IMR-90 (cell line): ENCODE results near the gene BFSP1. TPM values are rescaled to one million over a fixed set of nuclear protein-coding genes. Genes with fewer than 3 reads are reported as not detected.

Experiments
- ATAC-seq: fragments of 200-7000 bp; cut with Tn5 transposase; 2 replicates; pipeline ENCODE4 v1.9.1; 2020; ENCODE audit warnings: low read depth, mild to moderate bottlenecking, moderate library complexity
- BruUV-seq: library from RNA; stranded (reverse); fragments of 400-500 nt; replicated peaks from 2 replicates; lab custom pipeline; 2021; lab: Mats Ljungman, UMichigan
- CTCF ChIA-PET: fragments of 300-600 bp; formaldehyde crosslinking; extraction: SDS; loops from one replicate; lab custom pipeline; 2021; ENCODE audit warnings: antibody characterized with exemption; lab: Yijun Ruan, JAX
- POLR2A ChIA-PET: fragments of 300-600 bp; sonication (Branson Sonifier 250); formaldehyde crosslinking; loops from one replicate; lab custom pipeline; 2022; ENCODE audit warnings: antibody characterized with exemption; ENCODE audit not compliant: unreplicated experiment; lab: Charles Lee
- DNase-seq: peaks from one replicate; pipeline ENCODE4 v3.0.0; 2013
- H2AFZ ChIP-seq: replicated peaks from 2 replicates; pipeline ENCODE3; 2013; ENCODE audit warnings: low read length, mild to moderate bottlenecking; ENCODE audit not compliant: poor library complexity
- H2AK5ac ChIP-seq: 2 replicates; pipeline ENCODE4 v1.6.1; 2013; ENCODE audit warnings: low read depth, low read length, inconsistent platforms
- H2AK9ac ChIP-seq: replicated peaks from 2 replicates; pipeline ENCODE3; 2013; ENCODE audit warnings: mild to moderate bottlenecking, low read depth, low read length, moderate library complexity; ENCODE audit not compliant: poor library complexity
- H2BK120ac ChIP-seq: 2 replicates; pipeline ENCODE4 v1.6.1; 2013; ENCODE audit warnings: low read depth, low read length, inconsistent platforms
- H2BK15ac ChIP-seq: 3 replicates; pipeline ENCODE4 v1.6.1; 2013; ENCODE audit warnings: low read depth, low read length, inconsistent platforms
- H2BK20ac ChIP-seq: 2 replicates; pipeline ENCODE4 v1.6.1; 2013; ENCODE audit warnings: low read depth, mild to moderate bottlenecking, inconsistent platforms, low read length, moderate library complexity
- H2BK5ac ChIP-seq: 2 replicates; pipeline ENCODE4 v1.6.1; 2013; ENCODE audit warnings: mild to moderate bottlenecking, low read depth, low read length, inconsistent platforms; ENCODE audit not compliant: poor library complexity, severe bottlenecking
- H3K14ac ChIP-seq: replicated peaks from 2 replicates; pipeline ENCODE4 v1.6.1; 2013; ENCODE audit warnings: low read depth, low read length, inconsistent platforms
- H3K18ac ChIP-seq: 2 replicates; pipeline ENCODE4 v1.6.1; 2013; ENCODE audit warnings: low read depth, low read length, control low read depth
- H3K23ac ChIP-seq: 2 replicates; pipeline ENCODE4 v1.6.1; 2013; ENCODE audit warnings: low read depth, low read length, inconsistent platforms
- H3K27ac ChIP-seq: 2 replicates; pipeline ENCODE4 v1.5.1; 2013; ENCODE audit warnings: mild to moderate bottlenecking, control low read depth, low read length; ENCODE audit not compliant: insufficient read depth
- H3K27me3 ChIP-seq: 2 replicates; pipeline ENCODE4 v1.6.1; 2013; ENCODE audit warnings: low read length; ENCODE audit not compliant: control insufficient read depth, insufficient read depth
- H3K36me3 ChIP-seq: 2 replicates; pipeline ENCODE4 v1.6.1; 2013; ENCODE audit warnings: low read length, mixed read lengths; ENCODE audit not compliant: control insufficient read depth, insufficient read depth
- H3K4ac ChIP-seq: 2 replicates; pipeline ENCODE4 v1.6.1; 2013; ENCODE audit warnings: low read depth, low read length, inconsistent platforms
- H3K4me1 ChIP-seq: 2 replicates; pipeline ENCODE4 v1.6.1; 2013; ENCODE audit warnings: low read length, mixed read lengths; ENCODE audit not compliant: control insufficient read depth, insufficient read depth
- H3K4me2 ChIP-seq: 2 replicates; pipeline ENCODE4 v1.6.1; 2013; ENCODE audit warnings: low read depth, mild to moderate bottlenecking, control low read depth, low read length, moderate library complexity
- H3K4me3 ChIP-seq: 2 replicates; pipeline ENCODE4 v1.5.1; 2013; ENCODE audit warnings: low read depth, mild to moderate bottlenecking, control low read depth, low read length, moderate library complexity; ENCODE audit not compliant: insufficient read depth
- H3K56ac ChIP-seq: 2 replicates; pipeline ENCODE4 v1.6.1; 2013; ENCODE audit warnings: low read length, inconsistent platforms; ENCODE audit not compliant: insufficient read depth; ENCODE audit errors: extremely low read depth
- H3K79me1 ChIP-seq, 2 experiments: 2 replicates each; pipeline ENCODE4 v1.6.1; 2013; ENCODE audit warnings: low read length in 2 of 2, inconsistent platforms in 1 of 2, low read depth in 1 of 2
- H3K9ac ChIP-seq: 2 replicates; pipeline ENCODE4 v1.6.1; 2013; ENCODE audit warnings: low read depth, low read length, control low read depth
- H3K9me1 ChIP-seq: 2 replicates; pipeline ENCODE4 v1.6.1; 2013; ENCODE audit warnings: low read length, inconsistent platforms; ENCODE audit not compliant: insufficient read depth
- H3K9me3 ChIP-seq: 2 replicates; pipeline ENCODE4 v1.6.1; 2013; ENCODE audit warnings: low read length; ENCODE audit not compliant: control insufficient read depth, insufficient read depth
- H4K20me1 ChIP-seq: 2 replicates; pipeline ENCODE4 v1.6.1; 2013; ENCODE audit warnings: low read length, inconsistent platforms; ENCODE audit not compliant: insufficient read depth
- H4K5ac ChIP-seq: 2 replicates; pipeline ENCODE4 v1.6.1; 2013; ENCODE audit warnings: mild to moderate bottlenecking, low read depth, low read length, control low read depth
- H4K8ac ChIP-seq, 2 experiments: 2 replicates each; pipeline ENCODE4 v1.6.1; 2013; ENCODE audit warnings: low read depth in 2 of 2, low read length in 2 of 2, control low read depth in 1 of 2, inconsistent platforms in 1 of 2
- H4K91ac ChIP-seq: 2 replicates; pipeline ENCODE4 v1.6.1; 2013; ENCODE audit warnings: low read depth, low read length, inconsistent platforms; ENCODE audit not compliant: insufficient read depth
- BHLHE40 ChIP-seq: fragments of 150-350 bp; IDR thresholded peaks from 2 replicates; pipeline ENCODE4 v1.6.1; 2016; ENCODE audit warnings: mild to moderate bottlenecking, low read depth, low read length
- CEBPB ChIP-seq: IDR thresholded peaks from 2 replicates; pipeline ENCODE4 v1.6.1; 2012; ENCODE audit warnings: low read depth, low read length, improper control_type of control experiment
- CHD1 ChIP-seq: IDR thresholded peaks from 2 replicates; pipeline ENCODE4 v1.6.1; 2012; ENCODE audit warnings: low read depth, low read length, improper control_type of control experiment
- CTCF ChIP-seq: conservative IDR thresholded peaks from 2 replicates; pipeline ENCODE4 v1.5.1; 2012; ENCODE audit warnings: mild to moderate bottlenecking, low read depth, low read length, improper control_type of control experiment
- FOS ChIP-seq: fragments of 150-350 bp; IDR thresholded peaks from 2 replicates; pipeline ENCODE4 v1.6.1; 2016; ENCODE audit warnings: low read depth, low read length
- MAFK ChIP-seq: IDR thresholded peaks from 2 replicates; pipeline ENCODE4 v1.6.1; 2012; ENCODE audit warnings: low read depth, low read length, improper control_type of control experiment
- MAZ ChIP-seq: IDR thresholded peaks from 2 replicates; pipeline ENCODE4 v1.6.1; 2012; ENCODE audit warnings: low read depth, mild to moderate bottlenecking, low read length, improper control_type of control experiment, moderate library complexity, borderline replicate concordance
- MXI1 ChIP-seq: IDR thresholded peaks from 2 replicates; pipeline ENCODE4 v1.6.1; 2012; ENCODE audit warnings: low read depth, mild to moderate bottlenecking, low read length, moderate library complexity, borderline replicate concordance
- NFE2L2 ChIP-seq: fragments of 150-350 bp; IDR thresholded peaks from 2 replicates; pipeline ENCODE4 v1.6.1; 2016; ENCODE audit warnings: low read depth, mild to moderate bottlenecking, low read length
- POLR2A ChIP-seq: IDR thresholded peaks from 2 replicates; pipeline ENCODE4 v1.6.1; 2012; ENCODE audit warnings: mild to moderate bottlenecking, low read depth, low read length
- RAD21 ChIP-seq: IDR thresholded peaks from 2 replicates; pipeline ENCODE4 v1.6.1; 2012; ENCODE audit warnings: low read length, improper control_type of control experiment
- RCOR1 ChIP-seq: IDR thresholded peaks from 2 replicates; pipeline ENCODE4 v1.6.1; 2012; ENCODE audit warnings: mild to moderate bottlenecking, low read length, improper control_type of control experiment; ENCODE audit not compliant: insufficient replicate concordance
- RFX5 ChIP-seq: IDR thresholded peaks from 2 replicates; pipeline ENCODE4 v1.8.0; 2012; ENCODE audit warnings: low read depth, mild to moderate bottlenecking, low read length, moderate library complexity
- SMC3 ChIP-seq: fragments of 150-350 bp; IDR thresholded peaks from 2 replicates; pipeline ENCODE4 v1.6.1; 2016; ENCODE audit warnings: low read depth, mild to moderate bottlenecking, antibody characterized with exemption, low read length, moderate library complexity
- USF2 ChIP-seq: fragments of 150-350 bp; IDR thresholded peaks from 2 replicates; pipeline ENCODE4 v1.6.1; 2017; ENCODE audit warnings: mild to moderate bottlenecking, antibody characterized with exemption, low read length, low read depth
- WGBS, 2 experiments: methylation state at CpG; one replicate each; pipeline versions ENCODE4 v1.1.5 to v1.1.7; 2013; ENCODE audit warnings: missing lambda C conversion rate in 2 of 2; ENCODE audit not compliant: insufficient read length in 1 of 2; ENCODE audit errors: extremely low coverage in 2 of 2; 5-methylcytosine and 5-hydroxymethylcytosine counted together
- dilution Hi-C: fragments of 300-500 bp; cut with HindIII; formaldehyde crosslinking; loops from one replicate; pipeline ENCODE4 v1.14.3; 2018; ENCODE audit warnings: low sequenced_read_pairs; ENCODE audit not compliant: unreplicated experiment
- in situ Hi-C: fragments of 300-500 bp; cut with MboI; formaldehyde crosslinking; loops from 3 replicates; pipeline ENCODE4 v1.14.3; 2019; ENCODE audit warnings: low sequenced_read_pairs, inconsistent platforms, mixed read lengths
- intact Hi-C: fragments of 100-400 bp; cut with micrococcal nuclease; formaldehyde crosslinking; loops from 2 replicates; pipeline ENCODE4 v1.10.0; 2022
- polyA plus RNA-seq, 3 experiments: library from polyadenylated mRNA; depleted of rRNA; stranded (reverse); fragments of >200 nt; gene quantifications; 2 replicates each; pipeline ENCODE4 v1.2.3, GENCODE V29; 2012; ENCODE audit warnings: low replicate concordance in 1 of 3
- total RNA-seq: library from RNA; depleted of rRNA; stranded (reverse); fragments of >200 nt; gene quantifications from 2 replicates; pipeline ENCODE4 v1.2.3, GENCODE V29; 2012
- TF ChIP-seq, protein P1 (sequence below): fragments of 150-350 bp; IDR thresholded peaks from 2 replicates; pipeline ENCODE4 v1.6.1; 2016; ENCODE audit warnings: low read depth, mild to moderate bottlenecking, low read length, moderate library complexity, borderline replicate concordance

The BFSP1 gene
- total and polyA plus RNA-seq, 2 of the 4 experiments (the other 2 are of a cell fraction) = 1.1 to 2.0 TPM

DNA sequence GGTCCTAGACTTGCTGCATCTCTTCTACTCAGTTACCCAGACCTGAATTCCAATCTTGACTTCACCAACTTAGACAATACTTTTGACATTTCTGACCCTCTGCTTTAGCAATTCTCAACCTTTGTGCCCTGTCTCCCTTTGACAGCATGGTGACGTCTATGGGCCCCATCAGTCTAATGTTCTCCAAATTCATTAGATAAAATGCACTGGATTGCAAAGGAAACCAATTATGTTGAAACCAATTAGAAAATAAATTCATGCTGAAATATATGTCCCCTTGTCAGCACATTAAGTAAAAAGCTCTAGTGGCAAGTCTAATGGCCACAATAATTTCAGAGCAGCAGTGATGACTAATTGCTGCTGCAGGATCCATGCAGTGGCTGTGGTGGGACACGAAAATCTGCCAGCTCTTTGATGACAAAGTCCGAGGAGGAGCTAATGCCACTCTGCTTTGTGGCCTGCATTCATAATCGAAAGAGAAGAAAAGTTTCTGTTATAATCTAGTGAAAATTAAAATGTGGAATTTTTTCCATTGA lies 64.0 kb downstream of the BFSP1 start:
- no TSS peak for BruUV-seq
- POLR2A ChIA-PET = no interaction called here
- intact Hi-C loops = no loop called here

More for the DNA sequence above, 64.0 kb downstream of the BFSP1 start:
- dilution Hi-C loops (no loop called here), in situ Hi-C loops (no loop called here)
- Histone ChIP-seq H3K27ac (no peak overlapping the region), H2BK15ac (no peak overlapping the region), H2AK9ac (no peak overlapping the region), H3K27me3 (peaks cover 10% of the 10 kb centered on the region), H2BK20ac (no peak overlapping the region), H3K9me1 (no peaks in the 10 kb centered on the region), H2BK120ac (no peak overlapping the region), H3K4me3 (no peak overlapping the region), H2AFZ (no peak overlapping the region), H2AK5ac (no peak overlapping the region), H4K8ac (no peak overlapping the region), H3K23ac (no peak overlapping the region), H3K36me3 (no peaks in the 10 kb centered on the region), H4K5ac (no peak overlapping the region), H3K9me3 (no peaks in the 10 kb centered on the region), H4K91ac (no peak overlapping the region), H3K4me1 (no peaks in the 10 kb centered on the region), H3K18ac (no peak overlapping the region), H2BK5ac (no peak overlapping the region), H3K4me2 (no peak overlapping the region), H3K9ac (no peak overlapping the region), H3K79me1 (no peaks in the 10 kb centered on the region), H4K20me1 (no peaks in the 10 kb centered on the region), H3K56ac (no peak overlapping the region), H3K14ac (no peak overlapping the region), H3K4ac (no peak overlapping the region)
- CTCF ChIA-PET = no interaction called here
- TF ChIP-seq RCOR1 = no peak
- TF ChIP-seq POLR2A = no peak
- no peak for TF ChIP-seq MAZ
- no peak for TF ChIP-seq MAFK
- no peak for TF ChIP-seq RAD21
- no peak for TF ChIP-seq CEBPB
- no peak for TF ChIP-seq CHD1
- no peak for TF ChIP-seq USF2
- no peak for TF ChIP-seq SMC3
- no peak for TF ChIP-seq RFX5
- TF ChIP-seq FOS = no peak
- TF ChIP-seq NFE2L2 = no peak
- TF ChIP-seq, protein P1, sequence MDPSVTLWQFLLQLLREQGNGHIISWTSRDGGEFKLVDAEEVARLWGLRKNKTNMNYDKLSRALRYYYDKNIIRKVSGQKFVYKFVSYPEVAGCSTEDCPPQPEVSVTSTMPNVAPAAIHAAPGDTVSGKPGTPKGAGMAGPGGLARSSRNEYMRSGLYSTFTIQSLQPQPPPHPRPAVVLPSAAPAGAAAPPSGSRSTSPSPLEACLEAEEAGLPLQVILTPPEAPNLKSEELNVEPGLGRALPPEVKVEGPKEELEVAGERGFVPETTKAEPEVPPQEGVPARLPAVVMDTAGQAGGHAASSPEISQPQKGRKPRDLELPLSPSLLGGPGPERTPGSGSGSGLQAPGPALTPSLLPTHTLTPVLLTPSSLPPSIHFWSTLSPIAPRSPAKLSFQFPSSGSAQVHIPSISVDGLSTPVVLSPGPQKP = no peak
- no peak for TF ChIP-seq MXI1
- TF ChIP-seq BHLHE40 = no peak
- TF ChIP-seq CTCF = no peak
- DNase-seq (no peak), ATAC-seq (no peak)
- 33% methylated on average over 1 of the region's 4 CpGs; no CpG with 5 or more reads in 1 of the 2 experiments for WGBS, 2 experiments
